ENCODE data around the gene SPTLC3. TPM values are rescaled to one million over a fixed set of nuclear protein-coding genes. Genes with fewer than 3 reads are reported as not detected.

Gene SPTLC3
- polyA plus RNA-seq, 3 donors, result 0.01 TPM; not detected in 2

DNA sequence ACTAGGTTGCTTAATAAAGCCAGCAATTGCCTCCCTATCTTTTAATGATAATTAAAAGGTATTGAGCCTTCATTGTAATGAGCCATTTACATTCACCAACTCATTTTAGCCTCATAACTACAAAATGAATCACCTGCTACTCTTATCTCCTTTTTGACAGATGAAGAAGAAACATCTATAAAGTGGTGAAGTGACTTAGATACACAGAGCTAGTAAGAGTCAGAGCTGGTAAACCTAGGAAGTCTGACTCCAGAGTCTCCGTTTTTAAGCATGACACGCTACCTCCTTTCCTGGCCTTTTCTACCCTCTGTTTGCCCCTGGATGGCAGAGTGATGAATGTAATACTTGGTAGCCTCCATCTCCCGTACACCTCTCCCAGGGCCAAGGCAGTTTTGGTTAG is 93.5 kb downstream of the SPTLC3 start:
- H3K4me1 ChIP-seq (ENCODE audit: control insufficient read depth in 1 of 2, insufficient read depth in 2 of 2, low read length in 2 of 2), result no peaks in the 10 kb centered on the region
- H3K79me2 ChIP-seq (ENCODE audit: insufficient read depth, low read length), result no peaks in the 10 kb centered on the region
- H4K20me1 ChIP-seq (ENCODE audit: insufficient read depth, low read length), result no peaks in the 10 kb centered on the region
- 74% methylated on average over 3 of the region's 3 CpGs for WGBS (ENCODE audit: insufficient coverage)
- Mint-ChIP-seq H3K27ac (no peak overlapping the region), H3K4me3 (no peak overlapping the region), H3K27me3 (ENCODE audit: low read depth in 3 of 3) (peaks cover 0 to 3% (median 0%) of the 10 kb centered on the region in 3 donors), H3K9me3 (peaks cover 0 to 3% (median 0%) of the 10 kb centered on the region in 7 donors), H3K36me3 (no peaks in the 10 kb centered on the region), H3K4me1 (no peaks in the 10 kb centered on the region)
- intact Hi-C loops (cut with micrococcal nuclease), result loop anchor here in 1 of 2 donors (10.0 kb wide), 2 partner anchors 177 to 1427 kb away; no protein-coding TSS in a partner anchor
- no peak overlapping the region for H3K9ac ChIP-seq (ENCODE audit: insufficient read depth, low read length, poor library complexity, severe bottlenecking)
- no peak overlapping the region for H3K4me3 ChIP-seq (replicated peaks in 1 of 3; ENCODE audit: low read depth in 2 of 3, low read length in 3 of 3)
- H3K27ac ChIP-seq (ENCODE audit: low read depth in 1 of 2, low read length in 2 of 2), result no peak overlapping the region
- no peaks in the 10 kb centered on the region for H3K36me3 ChIP-seq (replicated peaks in 1 of 2; ENCODE audit: control insufficient read depth in 1 of 2, insufficient read depth in 2 of 2, low read length in 2 of 2)
- no peaks in the 10 kb centered on the region for H3K9me3 ChIP-seq (replicated peaks in 1 of 2; ENCODE audit: control insufficient read depth in 1 of 2, insufficient read depth in 1 of 2, low read length in 2 of 2)
- DNase-seq, result no peak
- no peak overlapping the region for H2AFZ ChIP-seq (ENCODE audit: insufficient read depth, low read depth, low read length, poor library complexity, severe bottlenecking)
- no peaks in the 10 kb centered on the region for H3K27me3 ChIP-seq (ENCODE audit: control insufficient read depth in 2 of 2, insufficient read depth in 2 of 2, low read length in 2 of 2)
- TF ChIP-seq, protein P1, sequence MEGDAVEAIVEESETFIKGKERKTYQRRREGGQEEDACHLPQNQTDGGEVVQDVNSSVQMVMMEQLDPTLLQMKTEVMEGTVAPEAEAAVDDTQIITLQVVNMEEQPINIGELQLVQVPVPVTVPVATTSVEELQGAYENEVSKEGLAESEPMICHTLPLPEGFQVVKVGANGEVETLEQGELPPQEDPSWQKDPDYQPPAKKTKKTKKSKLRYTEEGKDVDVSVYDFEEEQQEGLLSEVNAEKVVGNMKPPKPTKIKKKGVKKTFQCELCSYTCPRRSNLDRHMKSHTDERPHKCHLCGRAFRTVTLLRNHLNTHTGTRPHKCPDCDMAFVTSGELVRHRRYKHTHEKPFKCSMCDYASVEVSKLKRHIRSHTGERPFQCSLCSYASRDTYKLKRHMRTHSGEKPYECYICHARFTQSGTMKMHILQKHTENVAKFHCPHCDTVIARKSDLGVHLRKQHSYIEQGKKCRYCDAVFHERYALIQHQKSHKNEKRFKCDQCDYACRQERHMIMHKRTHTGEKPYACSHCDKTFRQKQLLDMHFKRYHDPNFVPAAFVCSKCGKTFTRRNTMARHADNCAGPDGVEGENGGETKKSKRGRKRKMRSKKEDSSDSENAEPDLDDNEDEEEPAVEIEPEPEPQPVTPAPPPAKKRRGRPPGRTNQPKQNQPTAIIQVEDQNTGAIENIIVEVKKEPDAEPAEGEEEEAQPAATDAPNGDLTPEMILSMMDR (IDR thresholded peaks at IDR 0.05), result no peak
- H3K4me2 ChIP-seq (replicated peaks; ENCODE audit: extremely low read depth, low read length, poor library complexity, severe bottlenecking), result no peak overlapping the region

GRCh38 chr20:13102694-13103093 is 93.9 kb downstream of the SPTLC3 start:
- Histone ChIP-seq H3K9ac (ENCODE audit: insufficient read depth, low read length, poor library complexity, severe bottlenecking) (no peak overlapping the region), H3K36me3 (replicated peaks in 1 of 2; ENCODE audit: control insufficient read depth in 1 of 2, insufficient read depth in 2 of 2, low read length in 2 of 2) (no peaks in the 10 kb centered on the region), H4K20me1 (ENCODE audit: insufficient read depth, low read length) (no peaks in the 10 kb centered on the region), H3K27me3 (ENCODE audit: control insufficient read depth in 2 of 2, insufficient read depth in 2 of 2, low read length in 2 of 2) (no peaks in the 10 kb centered on the region), H3K27ac (ENCODE audit: low read depth in 1 of 2, low read length in 2 of 2) (no peak overlapping the region), H3K4me1 (ENCODE audit: control insufficient read depth in 1 of 2, insufficient read depth in 2 of 2, low read length in 2 of 2) (no peaks in the 10 kb centered on the region), H3K4me3 (replicated peaks in 1 of 3; ENCODE audit: low read depth in 2 of 3, low read length in 3 of 3) (no peak overlapping the region), H2AFZ (ENCODE audit: insufficient read depth, low read depth, low read length, poor library complexity, severe bottlenecking) (no peak overlapping the region), H3K79me2 (ENCODE audit: insufficient read depth, low read length) (no peaks in the 10 kb centered on the region), H3K9me3 (replicated peaks in 1 of 2; ENCODE audit: control insufficient read depth in 1 of 2, insufficient read depth in 1 of 2, low read length in 2 of 2) (no peaks in the 10 kb centered on the region), H3K4me2 (replicated peaks; ENCODE audit: extremely low read depth, low read length, poor library complexity, severe bottlenecking) (no peak overlapping the region)
- Mint-ChIP-seq H3K27me3 (ENCODE audit: low read depth in 3 of 3) (peaks cover 0 to 3% (median 0%) of the 10 kb centered on the region in 3 donors), H3K9me3 (peaks cover 0 to 3% (median 0%) of the 10 kb centered on the region in 7 donors), H3K36me3 (no peaks in the 10 kb centered on the region), H3K4me1 (no peaks in the 10 kb centered on the region), H3K4me3 (no peak overlapping the region), H3K27ac (no peak overlapping the region)
- WGBS (ENCODE audit: insufficient coverage), result 86% methylated on average over 1 of the region's 1 CpG
- TF ChIP-seq, protein P1 (IDR thresholded peaks at IDR 0.05), result no peak
- DNase-seq, result no peak
- intact Hi-C loops (cut with micrococcal nuclease), result loop anchor here in 1 of 2 donors (10.0 kb wide), 2 partner anchors 178 to 1428 kb away; no protein-coding TSS in a partner anchor

Measured in CD14-positive monocyte (primary cell).